GM13976 (cell line): ENCODE measurements around the gene DNAJA4.

Source experiments
- DNase-seq: peaks from one replicate; pipeline ENCODE4 v3.0.0; 2012; ENCODE audit warnings: low spot score
- CTCF ChIP-seq: IDR thresholded peaks from 2 replicates; pipeline ENCODE4 v1.5.1; 2012; ENCODE audit warnings: borderline replicate concordance, mild to moderate bottlenecking; ENCODE audit not compliant: insufficient read depth; ENCODE audit errors: extremely low read depth, missing control alignments, control extremely low read depth
- in situ Hi-C: fragments of 300-500 bp; cut with MboI; formaldehyde crosslinking; loops from one replicate; pipeline ENCODE4 v1.12.0; 2022; ENCODE audit warnings: low sequenced_read_pairs, mixed read lengths, inconsistent platforms; ENCODE audit not compliant: unreplicated experiment

Gene DNAJA4

GRCh38 chr15:78325092-78325843 is 60.9 kb downstream of the DNAJA4 start:
- no peak for TF ChIP-seq CTCF
- DNase-seq = no peak
- in situ Hi-C loops = no loop called here

- no peak for TF ChIP-seq CTCF
- DNase-seq = no peak
- in situ Hi-C loops = no loop called here
Measured at GRCh38 chr15:78327466-78327865, 63.1 kb downstream of the DNAJA4 start.

- in situ Hi-C loops = no loop called here
- DNase-seq = no peak
- no peak for TF ChIP-seq CTCF
Measured at GRCh38 chr15:78329625-78330024, 65.3 kb downstream of the DNAJA4 start.
